HG02588 (cell line): ENCODE results near the gene JAZF1.
"Not testable (repeated sequence)": the region's sequence is repeated elsewhere in the genome, so short reads cannot be mapped to it uniquely, and the experiment has no call there.

Experiments used
- ATAC-seq: cut with Tn5 transposase; IDR thresholded peaks from one replicate; pipeline ENCODE4 v1.9.1; 2021; ENCODE audit warnings: mild to moderate bottlenecking, moderate library complexity; ENCODE audit not compliant: unreplicated experiment

JAZF1 gene

GRCh38 chr7:27923642-27923980 lies 257.0 kb downstream of the JAZF1 start:
- ATAC-seq, result no peak

DNA sequence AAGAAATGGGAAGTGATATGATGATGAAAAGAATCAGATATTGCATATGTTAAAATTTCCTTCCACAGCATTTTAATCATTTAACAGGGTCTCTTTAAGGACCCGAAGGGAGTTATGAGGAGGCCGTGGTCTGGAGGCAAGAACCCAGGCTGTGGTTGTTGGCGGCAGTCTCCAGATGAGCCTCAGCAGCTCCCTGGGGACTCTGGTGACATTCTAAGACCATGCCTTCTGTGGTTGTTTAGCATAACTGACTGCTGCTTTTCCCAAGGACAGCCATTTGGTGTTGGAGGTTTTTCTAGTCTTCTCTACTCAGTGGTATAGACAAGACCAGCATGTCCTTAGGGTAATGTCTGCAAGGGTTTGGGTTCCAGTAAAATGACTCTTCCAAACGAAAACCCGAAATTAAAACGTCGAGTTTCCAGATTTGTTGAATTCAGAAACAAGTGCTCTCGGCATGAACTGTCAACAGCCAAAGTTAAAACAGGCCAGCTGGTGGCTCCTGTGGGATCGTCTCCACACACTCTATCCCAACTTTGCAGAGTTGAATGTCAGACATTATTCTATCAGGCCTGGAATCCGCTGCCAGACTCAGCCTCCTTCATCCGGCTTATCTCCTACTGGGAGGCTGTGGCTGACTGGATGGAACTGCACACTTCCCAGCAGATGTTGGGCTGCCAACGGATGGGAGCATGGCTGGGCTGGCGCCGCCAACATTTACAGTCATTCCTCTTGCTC lies 257.5 kb downstream of the JAZF1 start:
- peak; percentile 70 for ATAC-seq

GRCh38 chr7:27922389-27922788 lies 258.2 kb downstream of the JAZF1 start:
- ATAC-seq, result not testable (repeated sequence)

DNA sequence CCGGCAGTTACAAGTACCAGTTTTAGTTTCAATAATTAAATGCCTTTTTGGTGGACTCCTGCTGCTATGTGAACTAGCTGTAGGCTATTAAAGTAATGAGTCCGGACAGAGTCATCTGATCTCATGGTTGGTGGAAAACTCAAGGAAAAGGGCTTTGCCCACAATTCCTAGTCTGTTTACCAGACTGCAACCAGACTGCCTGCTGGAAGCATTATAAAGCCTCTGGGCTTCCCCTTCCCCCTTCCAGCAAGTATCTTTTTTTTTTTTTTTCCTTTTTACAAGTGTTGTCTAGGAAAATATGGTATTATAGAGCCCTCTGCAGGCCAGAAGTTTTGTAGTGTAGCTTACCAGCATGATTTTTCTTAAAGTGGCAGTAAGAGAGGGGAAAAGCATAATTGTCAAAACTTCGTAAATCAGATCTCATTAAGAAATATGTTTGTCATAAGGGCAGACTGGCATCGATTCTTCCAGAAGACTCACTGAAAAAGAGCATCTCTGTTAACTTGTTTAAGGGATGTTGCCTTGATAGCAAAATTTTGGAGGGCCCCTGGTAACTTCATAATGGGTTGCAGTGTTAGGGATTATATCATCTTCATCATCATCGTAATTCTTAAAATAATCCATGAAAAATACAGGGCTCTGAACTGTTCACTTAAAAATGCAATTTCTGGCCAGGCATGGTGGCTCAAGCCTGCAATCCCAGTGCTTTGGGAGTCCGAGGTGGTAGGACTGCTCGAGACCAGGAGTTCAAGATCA lies 259.3 kb downstream of the JAZF1 start:
- ATAC-seq, result no peak

DNA sequence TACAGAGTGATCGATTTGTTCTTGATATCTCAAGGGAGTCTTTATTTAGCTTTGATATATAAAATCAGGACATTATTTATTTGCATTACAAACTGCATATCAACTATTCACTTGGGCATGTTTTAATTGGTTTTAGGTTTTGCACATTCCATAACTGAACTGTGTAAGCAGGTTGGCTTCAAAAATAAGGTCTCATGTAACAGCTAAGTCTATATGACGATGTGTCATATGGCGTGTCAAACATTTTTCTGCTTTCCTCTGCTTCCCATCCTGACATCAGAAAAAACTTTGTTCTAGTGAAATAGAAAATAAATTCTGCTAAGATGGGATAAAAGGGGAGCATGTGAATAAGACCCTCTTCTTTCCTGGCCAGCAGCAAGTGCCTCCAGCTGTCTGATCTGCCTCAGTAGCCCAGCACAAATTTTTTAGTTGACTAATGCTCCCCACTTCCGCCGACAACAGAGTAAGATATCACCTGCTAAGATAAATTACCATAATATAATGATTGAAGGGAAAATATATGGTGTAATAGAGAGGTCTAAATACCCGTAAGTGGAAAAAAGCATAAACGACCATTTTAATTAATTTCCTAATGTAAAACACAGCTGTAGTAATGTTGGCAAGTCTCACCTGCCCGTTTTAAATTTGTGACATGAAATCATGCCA lies 260.2 kb downstream of the JAZF1 start:
- no peak for ATAC-seq

DNA sequence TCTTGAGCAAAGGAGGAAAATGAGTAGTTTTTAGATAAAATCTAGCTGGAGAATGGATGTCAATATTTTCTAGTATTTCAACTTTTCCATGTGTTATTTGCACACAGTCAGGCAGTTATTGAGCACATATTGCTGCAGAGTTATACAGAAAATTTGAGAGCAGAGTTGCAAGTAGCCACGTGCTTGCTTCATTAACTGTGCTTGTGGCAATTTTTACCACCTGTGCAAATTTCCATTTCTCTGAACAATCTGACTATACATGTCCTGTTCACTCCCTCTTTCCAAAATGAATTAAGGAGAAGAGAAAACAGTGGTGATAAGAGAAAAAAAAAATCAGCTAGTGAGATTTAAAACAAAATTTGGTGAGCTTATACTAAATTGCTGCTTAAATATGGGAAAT lies 262.1 kb downstream of the JAZF1 start:
- no peak for ATAC-seq

- ATAC-seq, result no peak
Measured at GRCh38 chr7:27917774-27918314, 262.8 kb downstream of the JAZF1 start.

DNA sequence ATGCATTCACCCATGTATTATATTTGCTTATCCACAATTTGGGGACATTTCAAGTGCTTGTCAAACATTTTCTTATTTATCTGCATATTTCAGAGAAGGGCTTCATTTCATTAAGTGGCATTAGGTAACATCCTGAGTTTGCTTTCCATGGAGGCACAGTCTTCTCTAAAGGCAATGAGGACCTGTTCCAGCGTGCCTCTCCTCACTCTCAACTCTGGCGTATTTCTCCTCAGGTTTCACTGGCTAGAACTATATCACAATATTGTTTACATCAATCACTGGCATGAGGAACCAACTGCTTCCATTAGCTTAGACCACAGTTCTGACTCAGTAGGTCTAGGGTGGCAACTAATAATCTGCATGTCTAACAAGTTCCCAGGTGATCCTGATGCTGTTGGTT lies 263.5 kb downstream of the JAZF1 start:
- no peak for ATAC-seq

GRCh38 chr7:27916372-27916771 lies 264.2 kb downstream of the JAZF1 start:
- no peak for ATAC-seq

GRCh38 chr7:27914409-27914808 lies 266.2 kb downstream of the JAZF1 start:
- ATAC-seq, result no peak

- no peak for ATAC-seq
Measured at GRCh38 chr7:27912751-27913150, 267.8 kb downstream of the JAZF1 start.

DNA sequence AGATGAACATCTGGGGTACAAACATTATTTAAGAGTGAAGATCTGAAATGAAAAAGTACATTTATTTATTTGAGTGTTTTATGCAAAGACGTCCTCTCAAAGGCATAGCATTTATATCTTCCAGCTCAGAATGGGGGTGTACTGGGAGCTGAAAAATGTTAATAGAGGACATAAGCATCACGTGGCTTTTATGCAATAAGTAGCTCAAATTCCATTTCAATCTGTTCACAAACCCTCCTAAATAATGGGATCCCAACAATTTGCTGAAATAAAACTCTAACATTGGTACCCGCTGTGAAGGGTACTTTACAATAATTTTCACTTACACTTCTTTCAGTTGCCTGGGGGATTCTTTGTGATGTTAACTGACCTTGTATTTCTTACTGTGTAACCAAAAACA lies 268.7 kb downstream of the JAZF1 start:
- no peak for ATAC-seq

GRCh38 chr7:27910326-27910725 lies 270.3 kb downstream of the JAZF1 start:
- ATAC-seq, result no peak

DNA sequence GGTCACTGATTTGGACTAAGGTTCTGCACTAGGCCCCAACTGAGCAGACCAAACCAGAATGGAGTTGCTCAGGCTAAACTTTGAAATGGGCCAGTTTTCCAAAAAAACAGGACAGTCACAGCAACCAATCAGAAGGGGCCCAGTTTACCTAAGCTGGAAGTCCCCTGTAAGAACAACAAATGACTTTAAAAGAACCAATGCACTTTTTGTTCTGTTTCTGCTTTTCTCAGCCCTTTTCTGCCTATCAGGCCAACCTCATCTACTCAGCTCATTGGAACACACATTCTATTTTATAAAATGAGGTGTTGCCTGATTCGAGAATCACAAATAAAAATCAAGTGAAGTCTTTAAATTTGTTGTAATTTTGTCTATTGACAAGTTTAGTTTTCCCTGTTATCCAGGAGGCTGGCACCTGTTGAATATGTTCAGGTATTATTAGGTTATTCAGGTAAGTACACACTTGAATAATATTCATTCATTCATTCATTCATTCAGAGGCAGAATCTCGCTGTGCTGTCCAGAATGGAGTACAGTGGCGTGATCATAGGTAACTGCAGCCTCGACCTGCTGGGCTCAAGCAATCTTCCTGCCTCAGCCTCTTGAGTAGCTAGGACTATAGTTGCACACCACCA lies 271.9 kb downstream of the JAZF1 start:
- no peak for ATAC-seq

GRCh38 chr7:27906385-27907091 lies 274.1 kb downstream of the JAZF1 start:
- no peak for ATAC-seq

DNA sequence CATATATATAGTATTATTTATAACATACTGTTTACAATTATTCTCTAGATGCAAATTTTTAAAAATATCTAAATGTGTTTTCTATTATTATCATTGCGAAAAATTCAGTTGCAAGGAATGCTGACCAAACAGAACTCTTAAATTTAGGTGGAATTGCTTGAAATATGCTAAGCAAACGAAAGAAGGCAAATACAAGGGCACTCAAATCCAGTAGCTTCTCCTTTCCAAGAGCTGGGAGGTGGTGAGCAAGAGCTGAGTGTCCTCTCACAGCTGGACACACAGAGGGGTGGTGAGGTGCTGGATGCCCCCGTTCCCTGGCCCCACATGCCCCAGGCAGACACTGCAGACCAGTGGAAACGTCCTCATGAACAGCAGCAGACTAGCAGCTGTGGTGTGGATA lies 274.6 kb downstream of the JAZF1 start:
- no peak for ATAC-seq

DNA sequence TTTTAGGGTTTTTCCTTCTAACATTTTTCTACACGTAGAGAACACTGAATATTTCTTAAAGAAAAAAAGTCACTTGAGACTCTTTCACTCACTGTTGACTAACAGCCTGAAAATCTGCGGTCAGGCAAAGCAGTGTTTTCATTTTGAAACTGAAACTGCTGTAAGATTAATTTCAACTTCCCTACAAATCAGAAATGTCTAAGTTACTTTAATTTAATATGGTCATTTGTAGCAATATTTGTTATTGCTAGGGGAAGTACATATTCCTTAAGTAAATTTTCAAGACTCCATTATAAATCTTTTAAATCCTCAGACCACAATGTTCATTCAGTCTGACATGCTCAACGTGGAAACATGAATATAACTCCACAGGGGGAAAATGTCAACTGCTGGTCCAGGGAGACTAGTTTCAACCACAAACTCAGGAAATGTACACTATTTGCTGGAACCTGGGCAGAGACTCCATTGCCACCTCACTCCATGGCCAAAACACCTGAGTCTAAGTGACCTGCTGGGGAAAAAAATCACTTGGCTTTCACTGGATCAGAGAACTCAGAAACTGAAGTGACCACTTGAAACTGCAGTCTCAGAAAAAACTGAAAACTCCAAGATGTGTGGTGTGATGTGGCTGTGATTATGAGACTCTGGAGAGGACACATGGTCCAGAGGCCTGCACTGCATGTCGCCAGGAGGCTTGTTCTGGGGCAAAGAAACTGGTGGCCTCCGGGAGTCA lies 279.4 kb downstream of the JAZF1 start:
- ATAC-seq, result peak; percentile 87

DNA sequence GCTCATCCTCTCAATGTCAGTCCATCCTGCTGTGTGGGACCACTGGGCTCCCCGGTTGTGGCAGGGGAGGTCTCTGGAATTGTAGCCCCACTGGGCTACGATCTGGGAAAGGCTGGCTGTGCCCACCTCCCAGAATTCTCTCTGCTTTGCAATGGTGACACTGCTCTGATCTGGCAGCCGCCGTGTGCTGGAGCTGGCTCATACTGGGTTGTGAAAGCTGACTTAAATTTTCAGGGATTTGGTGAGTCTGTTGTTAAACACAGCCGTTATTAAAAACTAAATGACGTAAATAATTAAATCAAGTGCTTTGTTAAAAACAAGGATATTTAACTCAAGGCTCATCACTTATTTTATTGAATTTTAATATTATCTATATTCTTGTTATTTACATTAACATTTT lies 280.6 kb downstream of the JAZF1 start:
- ATAC-seq, result no peak

DNA sequence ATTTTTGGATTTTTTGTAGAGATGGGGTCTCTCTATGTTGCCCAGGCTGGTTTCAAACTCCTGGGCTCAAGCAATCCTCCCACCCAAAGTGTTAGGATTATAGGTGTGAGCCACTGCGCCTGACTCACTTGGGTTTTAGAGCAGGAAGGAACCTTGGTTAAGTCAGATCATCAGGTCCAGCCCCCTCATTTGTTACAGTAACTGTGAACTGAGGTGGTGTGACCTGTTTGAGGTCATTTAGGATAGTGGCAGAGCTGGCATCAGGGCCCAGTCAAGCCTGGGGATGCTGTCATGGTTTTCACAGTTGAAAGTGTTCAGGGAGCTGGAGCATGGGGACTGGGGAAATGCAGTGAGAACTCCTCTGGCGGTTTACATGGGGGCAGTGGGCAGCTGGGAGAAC lies 281.0 kb downstream of the JAZF1 start:
- ATAC-seq, result no peak

- no peak for ATAC-seq
Measured at GRCh38 chr7:27897441-27897847, 283.2 kb downstream of the JAZF1 start.
